PC-3 (cell line): ENCODE measurements around the gene MAJIN. TPM values are rescaled to one million over a fixed set of nuclear protein-coding genes. Genes with fewer than 3 reads are reported as not detected.

Experiments
- ATAC-seq: fragments of 200-7000 bp; cut with Tn5 transposase; 2 replicates; pipeline ENCODE4 v1.9.1; 2020; ENCODE audit warnings: mild to moderate bottlenecking, moderate library complexity
- BruUV-seq: library from RNA; stranded (reverse); fragments of 400-500 nt; replicated peaks from 2 replicates; lab custom pipeline; 2021; lab: Mats Ljungman, UMichigan
- CTCF ChIA-PET: fragments of 300-600 bp; sonication (Branson Sonifier 250); formaldehyde crosslinking; loops from one replicate; lab custom pipeline; 2022; ENCODE audit warnings: antibody characterized with exemption; lab: Charles Lee
- POLR2A ChIA-PET: fragments of 300-600 bp; sonication (Branson Sonifier 250); formaldehyde crosslinking; loops from one replicate; lab custom pipeline; 2022; ENCODE audit warnings: antibody characterized with exemption; ENCODE audit not compliant: unreplicated experiment; lab: Charles Lee
- DNase-seq: peaks from one replicate; pipeline ENCODE4 v3.0.0-alpha.2; 2015
- H2AFZ ChIP-seq: fragments of 300-600 bp; sonication (generic); 2 replicates; pipeline ENCODE4 v1.6.0; 2016; ENCODE audit warnings: antibody characterized with exemption, low read length
- H3F3A ChIP-seq: fragments of 300-600 bp; sonication (generic); one replicate; pipeline ENCODE4 v1.6.0; 2017; ENCODE audit warnings: antibody characterized with exemption, low read length, control low read depth, mild to moderate bottlenecking; ENCODE audit not compliant: unreplicated experiment
- H3K27ac ChIP-seq: fragments of 300-600 bp; sonication (generic); 2 replicates; pipeline ENCODE4 v1.5.1; 2016; ENCODE audit warnings: mild to moderate bottlenecking, low read length
- H3K27me3 ChIP-seq: fragments of 300-600 bp; sonication (generic); 2 replicates; pipeline ENCODE4 v1.6.1; 2016; ENCODE audit warnings: low read length, mixed read lengths
- H3K36me3 ChIP-seq: fragments of 300-600 bp; sonication (generic); 2 replicates; pipeline ENCODE4 v1.6.1; 2016; ENCODE audit warnings: low read depth, mixed run types, low read length, mixed read lengths
- H3K4me1 ChIP-seq: fragments of 300-600 bp; sonication (generic); 2 replicates; pipeline ENCODE4 v1.5.1; 2016; ENCODE audit warnings: low read length; ENCODE audit not compliant: insufficient read depth
- H3K4me2 ChIP-seq: fragments of 300-600 bp; sonication (generic); 2 replicates; pipeline ENCODE4 v1.6.0; 2016; ENCODE audit warnings: low read length
- H3K4me3 ChIP-seq: fragments of 300-600 bp; sonication (generic); 2 replicates; pipeline ENCODE4 v1.5.1; 2016; ENCODE audit warnings: mild to moderate bottlenecking, low read length, mixed read lengths
- H3K79me2 ChIP-seq: fragments of 300-600 bp; sonication (generic); 2 replicates; pipeline ENCODE4 v1.6.1; 2017; ENCODE audit warnings: low read length, mixed read lengths
- H3K9ac ChIP-seq: fragments of 300-600 bp; sonication (generic); 2 replicates; pipeline ENCODE4 v1.6.0; 2016; ENCODE audit warnings: mild to moderate bottlenecking, low read length
- H3K9me2 ChIP-seq: fragments of 300-600 bp; sonication (generic); replicated peaks from 2 replicates; pipeline ENCODE4 v1.6.1; 2016; ENCODE audit warnings: mixed run types, low read length, mixed read lengths
- H3K9me3 ChIP-seq: fragments of 300-600 bp; sonication (generic); 2 replicates; pipeline ENCODE4 v1.6.1; 2016; ENCODE audit warnings: low read length, mixed read lengths
- H4K20me1 ChIP-seq: fragments of 300-600 bp; sonication (generic); 2 replicates; pipeline ENCODE4 v1.6.1; 2016; ENCODE audit warnings: low read length, mixed read lengths
- EZH2 ChIP-seq: fragments of 300-600 bp; sonication (generic); IDR thresholded peaks from one replicate; pipeline ENCODE4 v1.6.1; 2017; ENCODE audit warnings: antibody characterized with exemption, mild to moderate bottlenecking, low read length; ENCODE audit not compliant: unreplicated experiment
- EZH2phosphoT487 ChIP-seq: fragments of 300-600 bp; sonication (generic); IDR thresholded peaks from 2 replicates; pipeline ENCODE4 v1.6.1; 2018; ENCODE audit warnings: mild to moderate bottlenecking, antibody characterized with exemption, low read length, borderline replicate concordance
- intact Hi-C: fragments of 100-400 bp; cut with micrococcal nuclease; formaldehyde crosslinking; loops from 2 replicates; pipeline ENCODE4 v1.9.0; 2023
- total RNA-seq: library from RNA; depleted of rRNA; stranded (reverse); fragments of >200 nt; gene quantifications from 2 replicates; pipeline ENCODE4 v1.2.3, GENCODE V29; 2014
- TF ChIP-seq, protein P1 (sequence below): fragments of 300-600 bp; sonication (generic); conservative IDR thresholded peaks from 2 replicates; pipeline ENCODE4 v1.5.1; 2017; ENCODE audit warnings: antibody characterized with exemption, low read depth, mild to moderate bottlenecking, low read length

Gene MAJIN
- total RNA-seq, 1 experiment from 2014 or later = not detected

GRCh38 chr11:64894070-64894811 lies 77.7 kb downstream of the MAJIN start:
- TF ChIP-seq EZH2 = no peak
- TF ChIP-seq, protein P1, sequence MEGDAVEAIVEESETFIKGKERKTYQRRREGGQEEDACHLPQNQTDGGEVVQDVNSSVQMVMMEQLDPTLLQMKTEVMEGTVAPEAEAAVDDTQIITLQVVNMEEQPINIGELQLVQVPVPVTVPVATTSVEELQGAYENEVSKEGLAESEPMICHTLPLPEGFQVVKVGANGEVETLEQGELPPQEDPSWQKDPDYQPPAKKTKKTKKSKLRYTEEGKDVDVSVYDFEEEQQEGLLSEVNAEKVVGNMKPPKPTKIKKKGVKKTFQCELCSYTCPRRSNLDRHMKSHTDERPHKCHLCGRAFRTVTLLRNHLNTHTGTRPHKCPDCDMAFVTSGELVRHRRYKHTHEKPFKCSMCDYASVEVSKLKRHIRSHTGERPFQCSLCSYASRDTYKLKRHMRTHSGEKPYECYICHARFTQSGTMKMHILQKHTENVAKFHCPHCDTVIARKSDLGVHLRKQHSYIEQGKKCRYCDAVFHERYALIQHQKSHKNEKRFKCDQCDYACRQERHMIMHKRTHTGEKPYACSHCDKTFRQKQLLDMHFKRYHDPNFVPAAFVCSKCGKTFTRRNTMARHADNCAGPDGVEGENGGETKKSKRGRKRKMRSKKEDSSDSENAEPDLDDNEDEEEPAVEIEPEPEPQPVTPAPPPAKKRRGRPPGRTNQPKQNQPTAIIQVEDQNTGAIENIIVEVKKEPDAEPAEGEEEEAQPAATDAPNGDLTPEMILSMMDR = peak; percentile 97
- no peak for TF ChIP-seq EZH2phosphoT487
- Histone ChIP-seq H3K4me3 (no peak overlapping the region), H3K36me3 (peaks cover 5% of the 10 kb centered on the region; the same call in 1 of the 2 replicates), H3K9ac (no peak overlapping the region), H3K27ac (no peak overlapping the region), H4K20me1 (no peaks in the 10 kb centered on the region), H3F3A (no peaks in the 10 kb centered on the region), H3K9me2 (no peaks in the 10 kb centered on the region), H3K4me1 (peaks cover under 1% of the 10 kb centered on the region; the same call in 1 of the 2 replicates), H3K27me3 (no peaks in the 10 kb centered on the region), H3K79me2 (no peaks in the 10 kb centered on the region), H3K9me3 (no peaks in the 10 kb centered on the region), H2AFZ (no peak overlapping the region), H3K4me2 (no peak overlapping the region)
- DNase-seq = peak; percentile 83
- POLR2A ChIA-PET = no interaction called here
- ATAC-seq = peak; percentile 88
- CTCF ChIA-PET = interaction anchor here (1.0 to 1.2 kb wide), 2 partner anchors 46 to 50 kb away, joined by 3 read pairs; partner anchors contain the start of gene CDC42BPG
- intact Hi-C loops = loop anchor here (1.0 kb wide), 1 partner anchor 47 kb away; no protein-coding TSS in a partner anchor
- no TSS peak for BruUV-seq

- CTCF ChIA-PET = interaction anchor here (1.0 to 1.2 kb wide), 3 partner anchors 45 to 49 kb away, joined by 3 to 5 read pairs (median 3); partner anchors contain the start of gene CDC42BPG
- H3K4me3 ChIP-seq = no peak overlapping the region
- no peak for ATAC-seq
These were observed 78.5 kb downstream of the MAJIN start for GRCh38 chr11:64893194-64894069.

DNA sequence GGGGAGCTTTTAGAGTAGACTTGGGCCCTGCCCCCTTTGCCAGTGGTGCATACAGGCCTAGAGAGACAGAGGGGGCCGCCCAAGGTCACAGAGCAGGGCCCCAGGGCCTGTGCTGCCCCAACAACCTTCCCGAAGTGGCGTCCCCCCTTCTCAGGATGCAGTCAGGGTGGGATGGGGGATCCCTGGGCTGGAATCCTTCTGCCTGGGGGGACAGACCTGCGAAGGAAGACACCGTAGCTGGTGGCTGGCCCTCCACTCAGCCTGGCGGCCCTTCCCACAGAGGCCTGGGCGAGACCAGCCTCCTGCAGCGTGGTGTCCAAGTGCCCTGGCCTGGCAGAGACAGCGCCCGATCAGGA lies 79.1 kb downstream of the MAJIN start:
- Histone ChIP-seq H4K20me1 (no peaks in the 10 kb centered on the region), H3K79me2 (no peaks in the 10 kb centered on the region), H3K4me1 (peaks cover 13% of the 10 kb centered on the region), H3K9ac (no peak overlapping the region), H3K4me3 (no peak overlapping the region), H3K9me2 (no peaks in the 10 kb centered on the region), H3F3A (no peaks in the 10 kb centered on the region), H3K9me3 (no peaks in the 10 kb centered on the region), H3K4me2 (no peak overlapping the region), H3K27ac (no peak overlapping the region), H2AFZ (no peak overlapping the region), H3K36me3 (peaks cover 5% of the 10 kb centered on the region; the same call in 1 of the 2 replicates), H3K27me3 (no peaks in the 10 kb centered on the region)
- TF ChIP-seq, protein P1 = no peak
- no peak for TF ChIP-seq EZH2phosphoT487
- no peak for TF ChIP-seq EZH2
- BruUV-seq = no TSS peak
- ChIA-PET POLR2A (no interaction called here), CTCF (interaction anchor here (1.0 kb wide), 1 partner anchor 44 kb away, joined by 5 read pairs; no protein-coding TSS in a partner anchor)
- DNase-seq = no peak
- no peak for ATAC-seq
- intact Hi-C loops = no loop called here

More at GRCh38 chr11:64893194-64894069, 78.5 kb downstream of the MAJIN start:
- POLR2A ChIA-PET = no interaction called here
- Histone ChIP-seq H3K27me3 (no peaks in the 10 kb centered on the region), H3K27ac (no peak overlapping the region), H3K9me2 (no peaks in the 10 kb centered on the region), H4K20me1 (no peaks in the 10 kb centered on the region), H3K9ac (no peak overlapping the region), H3F3A (no peaks in the 10 kb centered on the region), H3K9me3 (no peaks in the 10 kb centered on the region), H3K4me1 (peaks cover 8% of the 10 kb centered on the region), H3K79me2 (no peaks in the 10 kb centered on the region), H3K4me2 (no peak overlapping the region), H3K36me3 (peaks cover 5% of the 10 kb centered on the region; the same call in 1 of the 2 replicates), H2AFZ (no peak overlapping the region)
- DNase-seq = no peak
- TF ChIP-seq EZH2phosphoT487 = no peak
- intact Hi-C loops = loop anchor here (1.0 kb wide), 1 partner anchor 46 kb away; no protein-coding TSS in a partner anchor
- BruUV-seq = no TSS peak
